NCI-H1436 treated with DMSO at 0.1 percent for 48 hours (cell line): Measurements from ENCODE around the gene C13orf46.

ENCODE experiments used
- DNase-seq: peaks from one replicate; lab custom pipeline; 2025; lab: John Stamatoyannopoulos, UW

Gene C13orf46

DNA sequence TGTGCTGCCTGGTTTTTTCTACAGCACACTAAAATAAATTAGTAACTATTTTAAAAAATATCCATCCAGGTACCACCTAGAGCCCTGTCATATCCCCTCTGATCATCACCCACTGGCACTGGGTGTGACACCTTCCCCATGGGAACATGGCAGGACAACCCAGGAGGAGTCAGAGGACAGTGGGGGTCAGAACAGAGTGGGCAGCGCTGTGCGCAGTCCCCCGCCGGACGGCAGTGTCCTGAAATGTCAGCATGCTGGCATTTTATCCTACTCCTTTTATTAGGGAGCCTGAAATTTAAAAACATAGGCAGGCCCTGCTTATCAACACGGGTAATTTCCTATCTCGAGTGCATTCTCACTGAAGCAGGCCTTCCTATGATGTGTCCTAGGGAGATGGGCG lies 67.9 kb downstream of the C13orf46 start:
- no peak for DNase-seq

DNA sequence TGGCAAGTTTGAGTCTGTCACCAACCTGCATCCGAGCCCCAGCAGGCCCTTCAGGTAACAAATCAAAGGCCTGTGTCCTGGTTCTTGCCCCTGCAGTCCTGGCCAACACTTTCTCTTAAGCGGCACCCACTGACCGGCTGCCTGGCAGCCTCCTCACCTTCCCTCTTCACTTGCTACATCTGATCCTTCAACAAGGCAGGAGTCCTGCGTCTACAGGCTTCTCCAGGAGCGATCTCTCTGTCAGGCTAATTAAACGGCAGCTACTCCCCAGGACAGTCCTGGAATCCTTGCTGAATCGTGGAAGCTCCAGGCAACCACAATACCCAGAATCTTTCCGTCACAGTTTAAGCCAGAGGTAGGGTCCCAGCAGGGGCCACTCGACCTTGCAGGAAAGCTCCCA lies 68.9 kb downstream of the C13orf46 start:
- no peak for DNase-seq

GRCh38 chr13:113904411-113904810 lies 69.5 kb downstream of the C13orf46 start:
- no peak for DNase-seq

- no peak for DNase-seq
Measured at GRCh38 chr13:113903912-113904311, 70.0 kb downstream of the C13orf46 start.
